ENCODE measurements around the gene OGDH. TPM values are rescaled to one million over a fixed set of nuclear protein-coding genes. Genes with fewer than 3 reads are reported as not detected.

Gene OGDH
- polyA plus RNA-seq, 1 donor, result 97.4 TPM

DNA sequence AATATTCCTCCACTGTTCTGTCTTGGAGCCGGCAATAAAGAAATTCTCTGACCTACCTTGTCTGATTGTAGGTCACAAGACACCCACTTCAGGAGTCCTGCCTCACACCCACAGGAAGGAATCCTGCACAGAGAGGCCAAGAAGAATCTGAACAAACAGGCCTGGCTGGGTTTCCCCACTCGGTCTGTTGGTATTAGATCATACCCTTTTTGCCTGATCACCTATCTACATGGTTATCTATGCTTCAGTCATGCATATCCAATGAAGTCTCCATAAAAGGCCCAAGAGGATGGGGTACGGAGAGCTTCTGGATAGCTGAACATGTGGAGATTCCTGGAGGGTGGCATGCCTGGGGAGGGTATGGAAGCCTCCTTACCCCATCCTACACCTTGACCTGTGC is 12.3 kb downstream of the OGDH start:
- Histone ChIP-seq H3K27me3 (ENCODE audit: control insufficient read depth, insufficient read depth, low read length) (no peaks in the 10 kb centered on the region), H3K4me3 (ENCODE audit: low read length) (no peak overlapping the region), H3K36me3 (ENCODE audit: control insufficient read depth, insufficient read depth, low read length) (no peaks in the 10 kb centered on the region), H3K4me1 (ENCODE audit: control insufficient read depth, insufficient read depth, low read length) (peaks cover 47% of the 10 kb centered on the region), H3K27ac (ENCODE audit: low read length) (peak overlapping the region; percentile 92), H3K9me3 (ENCODE audit: control insufficient read depth, low read depth, low read length) (no peaks in the 10 kb centered on the region)
- WGBS (ENCODE audit: insufficient coverage, low lambda C conversion rate), result no CpG with 5 or more reads among the region's 3 CpGs
- peak; percentile 68 to 83 for DNase-seq

DNA sequence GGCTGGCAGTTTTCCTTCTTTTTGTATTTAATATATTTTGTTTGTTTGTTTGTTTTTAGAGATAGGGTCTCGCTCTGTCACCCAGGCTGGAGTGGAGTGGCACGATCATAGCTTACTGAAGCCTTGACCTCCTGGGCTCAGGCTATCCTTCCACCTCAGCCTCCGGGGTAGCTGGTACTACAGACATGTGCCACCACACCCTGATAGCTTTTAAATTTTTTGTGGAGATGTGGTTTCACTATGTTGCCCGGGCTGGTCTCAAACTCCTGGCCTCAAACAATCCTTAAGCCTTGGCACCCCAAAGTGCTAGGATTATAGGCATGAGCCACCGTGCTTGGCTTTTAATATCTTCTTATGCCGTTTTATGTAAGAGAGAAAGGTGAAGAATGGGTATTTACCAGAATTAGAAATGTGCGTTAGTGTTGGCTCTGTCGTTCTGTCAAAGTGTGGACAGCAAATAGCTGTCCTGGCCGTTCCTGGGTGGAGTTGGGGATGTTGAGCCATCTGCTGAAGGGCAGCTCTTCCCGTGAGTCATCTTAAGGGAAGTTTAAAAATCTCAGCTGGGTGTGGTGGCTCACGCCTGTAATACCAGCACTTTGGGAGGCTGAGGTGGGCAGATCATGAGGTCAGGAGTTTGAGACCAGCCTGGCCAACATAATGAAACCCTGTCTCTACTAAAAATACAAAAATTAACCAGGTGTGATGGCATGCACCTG is 14.8 kb downstream of the OGDH start:
- Histone ChIP-seq H3K9me3 (ENCODE audit: control insufficient read depth, low read depth, low read length) (no peaks in the 10 kb centered on the region), H3K27ac (ENCODE audit: low read length) (peak overlapping the region; percentile 92), H3K27me3 (ENCODE audit: control insufficient read depth, insufficient read depth, low read length) (no peaks in the 10 kb centered on the region), H3K36me3 (ENCODE audit: control insufficient read depth, insufficient read depth, low read length) (peaks cover 22% of the 10 kb centered on the region), H3K4me1 (ENCODE audit: control insufficient read depth, insufficient read depth, low read length) (peaks cover 39% of the 10 kb centered on the region), H3K4me3 (ENCODE audit: low read length) (no peak overlapping the region)
- DNase-seq, result no peak
- no CpG with 5 or more reads among the region's 11 CpGs for WGBS (ENCODE audit: insufficient coverage, low lambda C conversion rate)

DNA sequence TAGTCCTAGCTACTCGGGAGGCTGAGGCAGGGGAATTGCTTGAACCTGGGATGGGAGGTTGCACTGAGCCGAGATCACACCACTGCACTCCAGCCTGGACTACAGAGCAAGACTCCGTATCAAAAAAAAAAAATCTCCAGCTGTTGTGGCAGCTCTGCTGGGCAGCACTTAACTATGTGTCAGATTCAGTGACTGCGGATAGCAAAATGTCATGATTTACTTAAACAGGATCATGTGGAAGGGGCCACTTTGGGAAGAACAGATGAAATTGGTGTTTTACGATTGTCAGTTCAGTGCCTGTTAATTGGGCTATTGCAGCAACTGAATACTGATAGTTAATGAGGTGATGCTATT is 15.3 kb downstream of the OGDH start:
- H3K36me3 ChIP-seq (ENCODE audit: control insufficient read depth, insufficient read depth, low read length), result peaks cover 27% of the 10 kb centered on the region
- H3K9me3 ChIP-seq (ENCODE audit: control insufficient read depth, low read depth, low read length), result no peaks in the 10 kb centered on the region
- DNase-seq, result no peak
- no peak overlapping the region for H3K4me3 ChIP-seq (ENCODE audit: low read length)
- no CpG with 5 or more reads among the region's 5 CpGs for WGBS (ENCODE audit: insufficient coverage, low lambda C conversion rate)
- H3K4me1 ChIP-seq (ENCODE audit: control insufficient read depth, insufficient read depth, low read length), result peaks cover 38% of the 10 kb centered on the region
- H3K27ac ChIP-seq (ENCODE audit: low read length), result peak overlapping the region; percentile 92
- no peaks in the 10 kb centered on the region for H3K27me3 ChIP-seq (ENCODE audit: control insufficient read depth, insufficient read depth, low read length)

DNA sequence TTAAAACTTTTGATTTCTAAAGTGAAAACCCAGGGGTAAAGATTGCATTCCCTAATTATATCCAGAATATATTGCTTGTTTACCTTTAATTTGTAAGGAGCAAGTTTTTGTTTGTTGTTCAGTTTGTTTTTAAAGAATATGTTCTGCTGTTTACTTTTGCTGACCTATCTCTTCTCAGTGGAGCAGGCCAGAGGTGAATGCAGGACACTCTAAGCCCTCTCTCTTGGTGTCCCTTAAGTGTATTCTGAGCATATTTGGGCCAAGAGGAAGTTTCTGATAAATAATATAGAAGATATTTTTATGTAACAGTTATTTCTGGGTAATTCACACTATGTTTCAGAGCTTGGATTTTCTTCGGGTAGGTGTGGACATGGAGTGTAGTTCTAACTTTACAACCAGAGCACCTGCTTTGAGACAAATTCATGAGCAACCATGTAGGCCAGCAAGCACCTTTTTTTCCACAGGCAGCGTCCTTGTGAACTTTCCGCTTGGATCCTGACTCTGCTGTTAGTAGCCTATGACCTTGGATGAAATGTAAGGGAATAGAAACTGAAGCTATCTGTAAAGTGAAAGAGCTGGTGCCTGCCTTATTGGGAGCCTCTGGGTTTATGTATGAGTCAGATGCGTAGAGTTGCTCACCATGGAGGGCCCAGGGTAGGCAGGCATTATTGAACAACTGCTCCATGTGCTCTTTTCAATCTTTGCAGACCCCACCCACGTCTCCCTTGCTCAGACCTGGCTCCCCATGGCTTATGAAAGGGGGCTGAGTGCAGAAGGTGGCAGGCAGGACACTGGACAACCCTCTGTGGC is 16.1 kb downstream of the OGDH start:
- WGBS (ENCODE audit: insufficient coverage, low lambda C conversion rate), result 50% methylated on average over 1 of the region's 5 CpGs

DNA sequence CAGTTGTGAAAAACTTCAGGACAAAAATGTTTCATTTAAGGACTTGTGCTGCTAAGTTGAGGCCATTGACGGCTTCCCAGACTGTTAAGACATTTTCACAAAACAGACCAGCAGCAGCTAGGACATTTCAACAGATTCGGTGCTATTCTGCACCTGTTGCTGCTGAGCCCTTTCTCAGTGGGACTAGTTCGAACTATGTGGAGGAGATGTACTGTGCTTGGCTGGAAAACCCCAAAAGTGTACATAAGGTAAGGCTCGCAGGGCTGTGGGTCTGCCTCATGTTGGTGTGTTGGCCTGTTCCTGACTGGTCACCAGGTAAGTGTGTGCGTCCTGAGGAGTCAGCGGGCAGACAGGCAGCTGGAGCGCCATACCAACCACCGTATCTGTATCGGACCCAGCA is 17.9 kb downstream of the OGDH start:
- peaks cover 21% of the 10 kb centered on the region for H3K4me1 ChIP-seq (ENCODE audit: control insufficient read depth, insufficient read depth, low read length)
- no CpG with 5 or more reads among the region's 9 CpGs for WGBS (ENCODE audit: insufficient coverage, low lambda C conversion rate)
- no peaks in the 10 kb centered on the region for H3K9me3 ChIP-seq (ENCODE audit: control insufficient read depth, low read depth, low read length)
- H3K27me3 ChIP-seq (ENCODE audit: control insufficient read depth, insufficient read depth, low read length), result no peaks in the 10 kb centered on the region
- DNase-seq, result no peak
- H3K4me3 ChIP-seq (ENCODE audit: low read length), result no peak overlapping the region
- peak overlapping the region; percentile 92 for H3K27ac ChIP-seq (ENCODE audit: low read length)
- peaks cover 34% of the 10 kb centered on the region for H3K36me3 ChIP-seq (ENCODE audit: control insufficient read depth, insufficient read depth, low read length)

More for the DNA sequence above, 16.1 kb downstream of the OGDH start:
- no peaks in the 10 kb centered on the region for H3K9me3 ChIP-seq (ENCODE audit: control insufficient read depth, low read depth, low read length)
- H3K27me3 ChIP-seq (ENCODE audit: control insufficient read depth, insufficient read depth, low read length), result no peaks in the 10 kb centered on the region
- peak; percentile 44 to 79 for DNase-seq
- peak overlapping the region; percentile 92 for H3K27ac ChIP-seq (ENCODE audit: low read length)
- peaks cover 31% of the 10 kb centered on the region for H3K4me1 ChIP-seq (ENCODE audit: control insufficient read depth, insufficient read depth, low read length)
- no peak overlapping the region for H3K4me3 ChIP-seq (ENCODE audit: low read length)
- H3K36me3 ChIP-seq (ENCODE audit: control insufficient read depth, insufficient read depth, low read length), result peaks cover 28% of the 10 kb centered on the region

DNA sequence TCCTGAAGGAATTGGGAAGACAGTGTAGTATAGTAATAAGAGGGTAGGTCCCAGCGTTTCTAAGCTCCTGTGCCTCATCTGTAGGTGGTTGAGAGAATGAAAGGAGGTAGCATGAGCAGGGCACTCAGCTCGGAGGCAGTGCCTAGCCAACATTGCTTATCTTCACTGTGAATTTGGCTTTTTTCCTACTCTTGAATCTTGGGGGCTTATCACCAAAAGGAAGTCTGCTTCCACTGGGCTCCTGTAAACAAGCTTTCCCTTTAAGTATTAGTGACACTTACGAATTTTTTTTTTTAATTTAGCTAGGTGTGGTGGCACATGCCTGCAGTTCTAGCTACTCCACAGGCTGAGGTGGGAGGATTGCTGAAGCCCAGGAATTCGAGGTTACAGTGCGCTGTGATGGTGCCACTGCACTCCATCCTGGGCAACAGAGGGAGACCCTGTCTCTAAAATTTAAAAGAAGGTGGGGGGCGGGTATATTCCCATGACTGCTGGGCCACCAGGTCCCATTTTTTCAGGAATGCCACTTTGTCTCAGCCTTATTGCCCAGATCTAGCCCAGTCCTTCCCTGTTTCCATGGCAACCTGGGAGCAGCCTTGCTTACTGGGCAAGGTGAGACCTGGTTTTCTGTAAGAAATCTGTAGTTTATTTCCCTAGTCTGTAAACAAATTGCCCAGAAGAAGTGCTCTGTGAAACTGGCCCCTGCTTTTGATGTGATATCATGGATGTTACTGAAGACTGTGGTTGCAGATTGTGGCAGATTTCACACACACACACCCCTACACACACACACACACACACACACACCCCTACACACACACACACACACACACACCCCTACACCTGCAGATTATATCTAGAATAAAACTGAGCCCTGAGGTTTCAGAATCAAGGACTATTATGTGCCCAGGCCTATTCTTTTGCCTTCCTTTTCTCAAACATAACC is 19.4 kb downstream of the OGDH start:
- H3K27ac ChIP-seq (ENCODE audit: low read length), result peak overlapping the region; percentile 23
- H3K36me3 ChIP-seq (ENCODE audit: control insufficient read depth, insufficient read depth, low read length), result peaks cover 38% of the 10 kb centered on the region
- no CpG with 5 or more reads among the region's 6 CpGs for WGBS (ENCODE audit: insufficient coverage, low lambda C conversion rate)
- no peaks in the 10 kb centered on the region for H3K27me3 ChIP-seq (ENCODE audit: control insufficient read depth, insufficient read depth, low read length)
- H3K9me3 ChIP-seq (ENCODE audit: control insufficient read depth, low read depth, low read length), result no peaks in the 10 kb centered on the region
- H3K4me3 ChIP-seq (ENCODE audit: low read length), result no peak overlapping the region
- DNase-seq, result no peak
- H3K4me1 ChIP-seq (ENCODE audit: control insufficient read depth, insufficient read depth, low read length), result peaks cover 26% of the 10 kb centered on the region

DNA sequence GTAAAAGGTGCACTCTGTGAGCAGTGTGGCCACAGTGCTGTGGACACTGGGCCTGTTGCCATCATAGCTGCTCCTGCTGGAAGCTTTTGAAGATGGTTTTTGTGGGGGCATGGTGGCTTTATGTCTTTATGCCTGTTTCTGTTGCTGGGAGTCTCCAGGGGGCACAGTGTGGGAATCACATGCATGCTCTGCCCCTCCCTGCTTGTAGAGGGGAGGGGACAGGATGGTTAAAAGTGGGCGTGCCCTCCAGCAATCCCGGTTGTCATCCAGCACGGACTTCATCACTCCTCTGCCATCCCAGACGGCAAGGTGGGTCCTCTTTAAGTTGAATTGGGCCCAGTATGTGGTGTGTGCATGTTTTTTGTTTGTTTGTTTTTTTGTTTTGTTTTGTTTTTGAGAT is 20.2 kb downstream of the OGDH start:
- H3K4me3 ChIP-seq (ENCODE audit: low read length), result no peak overlapping the region
- peaks cover 38% of the 10 kb centered on the region for H3K36me3 ChIP-seq (ENCODE audit: control insufficient read depth, insufficient read depth, low read length)
- H3K27me3 ChIP-seq (ENCODE audit: control insufficient read depth, insufficient read depth, low read length), result no peaks in the 10 kb centered on the region
- H3K27ac ChIP-seq (ENCODE audit: low read length), result peak overlapping the region; percentile 23
- peaks cover 34% of the 10 kb centered on the region for H3K4me1 ChIP-seq (ENCODE audit: control insufficient read depth, insufficient read depth, low read length)
- no CpG with 5 or more reads among the region's 4 CpGs for WGBS (ENCODE audit: insufficient coverage, low lambda C conversion rate)
- no peak for DNase-seq
- H3K9me3 ChIP-seq (ENCODE audit: control insufficient read depth, low read depth, low read length), result no peaks in the 10 kb centered on the region

DNA sequence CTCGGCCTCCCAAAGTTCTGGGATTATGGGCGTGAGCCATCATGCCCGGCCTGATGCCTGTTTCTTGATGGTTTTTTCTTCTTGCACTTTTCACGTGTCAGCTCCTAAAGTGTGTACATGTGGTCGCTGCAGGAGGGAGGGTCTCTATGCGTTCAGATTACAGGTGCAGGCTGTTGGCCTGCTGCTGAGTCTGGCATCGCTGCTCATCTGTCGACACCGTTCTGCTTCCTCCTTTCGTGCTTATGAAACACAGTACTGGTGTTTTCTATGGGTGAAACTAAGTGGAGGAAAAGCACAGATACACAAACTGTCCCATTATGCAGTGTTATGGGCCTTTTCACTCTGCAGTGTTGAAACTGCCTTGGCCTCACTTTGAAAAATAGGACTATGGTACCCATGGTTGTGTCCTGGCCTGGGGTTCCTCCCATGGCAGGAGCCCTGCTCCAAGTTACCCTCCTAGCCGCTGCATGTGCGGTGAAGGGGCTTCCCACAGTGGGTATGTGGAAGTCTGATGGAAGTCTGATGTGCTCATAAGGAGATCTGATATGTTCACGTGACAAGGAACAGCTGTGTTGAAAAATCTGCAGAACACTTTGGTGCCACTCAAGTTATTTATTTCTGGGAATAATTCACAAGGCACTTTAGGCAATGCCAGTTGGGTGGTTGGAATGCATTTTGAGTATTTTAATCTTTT is 23.5 kb downstream of the OGDH start:
- Histone ChIP-seq H3K4me3 (ENCODE audit: low read length) (no peak overlapping the region), H3K36me3 (ENCODE audit: control insufficient read depth, insufficient read depth, low read length) (peaks cover 28% of the 10 kb centered on the region), H3K4me1 (ENCODE audit: control insufficient read depth, insufficient read depth, low read length) (peaks cover 48% of the 10 kb centered on the region), H3K27me3 (ENCODE audit: control insufficient read depth, insufficient read depth, low read length) (no peaks in the 10 kb centered on the region), H3K27ac (ENCODE audit: low read length) (peak overlapping the region; percentile 98), H3K9me3 (ENCODE audit: control insufficient read depth, low read depth, low read length) (no peaks in the 10 kb centered on the region)
- DNase-seq, result no peak
- no CpG with 5 or more reads among the region's 13 CpGs for WGBS (ENCODE audit: insufficient coverage, low lambda C conversion rate)

DNA sequence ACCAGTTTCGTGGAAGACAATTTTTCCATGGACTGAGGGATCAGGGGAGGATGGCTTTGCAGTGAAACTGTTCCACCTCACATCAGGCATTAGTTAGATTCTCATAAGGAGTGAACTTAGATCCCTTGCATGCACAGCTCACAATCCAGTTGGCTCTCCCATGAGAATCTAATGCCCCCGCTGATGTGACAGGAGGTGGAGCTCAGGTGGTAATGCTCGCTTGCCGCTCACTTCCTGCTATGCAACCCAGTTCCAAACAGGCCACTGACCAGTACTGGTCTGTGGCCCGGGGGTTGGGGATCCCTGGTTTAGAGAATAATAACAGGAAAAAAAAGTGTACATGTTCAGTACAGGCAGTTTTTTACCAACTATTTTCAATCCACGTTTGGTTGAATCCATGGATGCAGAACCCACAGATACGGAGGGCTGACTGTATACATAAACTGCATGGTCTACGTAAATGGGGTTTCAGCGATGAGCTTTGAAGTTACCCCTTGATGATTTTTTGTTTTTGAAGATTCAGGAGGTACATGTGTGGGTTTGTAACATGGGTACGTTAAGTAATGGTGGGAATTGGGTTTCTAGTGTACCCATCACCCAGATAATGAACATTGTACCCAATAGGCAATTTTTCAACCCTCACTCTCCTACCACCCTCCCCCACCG is 24.5 kb downstream of the OGDH start:
- peak; percentile 61 to 77 for DNase-seq
- peaks cover 19% of the 10 kb centered on the region for H3K36me3 ChIP-seq (ENCODE audit: control insufficient read depth, insufficient read depth, low read length)
- no CpG with 5 or more reads among the region's 11 CpGs for WGBS (ENCODE audit: insufficient coverage, low lambda C conversion rate)
- H3K27ac ChIP-seq (ENCODE audit: low read length), result peak overlapping the region; percentile 98
- H3K27me3 ChIP-seq (ENCODE audit: control insufficient read depth, insufficient read depth, low read length), result no peaks in the 10 kb centered on the region
- H3K4me1 ChIP-seq (ENCODE audit: control insufficient read depth, insufficient read depth, low read length), result peaks cover 57% of the 10 kb centered on the region
- H3K9me3 ChIP-seq (ENCODE audit: control insufficient read depth, low read depth, low read length), result no peaks in the 10 kb centered on the region
- no peak overlapping the region for H3K4me3 ChIP-seq (ENCODE audit: low read length)
